Measurements from ENCODE around the gene LHFPL5. TPM values are rescaled to one million over a fixed set of nuclear protein-coding genes. Genes with fewer than 3 reads are reported as not detected.

LHFPL5 gene
- not detected in 2 replicates for total RNA-seq
- long read RNA-seq, partial matches to known transcripts: 0 of 4 reads
- long read RNA-seq, other reads (novel, unspliced or antisense): 4 of 4 reads

- peak; percentile 72 for DNase-seq (ENCODE audit: low read depth, low spot score)
- H3K9me3 Mint-ChIP-seq: no peaks in the 10 kb centered on the region
- H3K27me3 Mint-ChIP-seq (ENCODE audit: low read depth): peaks cover 22% of the 10 kb centered on the region
- TF ChIP-seq, protein P1, sequence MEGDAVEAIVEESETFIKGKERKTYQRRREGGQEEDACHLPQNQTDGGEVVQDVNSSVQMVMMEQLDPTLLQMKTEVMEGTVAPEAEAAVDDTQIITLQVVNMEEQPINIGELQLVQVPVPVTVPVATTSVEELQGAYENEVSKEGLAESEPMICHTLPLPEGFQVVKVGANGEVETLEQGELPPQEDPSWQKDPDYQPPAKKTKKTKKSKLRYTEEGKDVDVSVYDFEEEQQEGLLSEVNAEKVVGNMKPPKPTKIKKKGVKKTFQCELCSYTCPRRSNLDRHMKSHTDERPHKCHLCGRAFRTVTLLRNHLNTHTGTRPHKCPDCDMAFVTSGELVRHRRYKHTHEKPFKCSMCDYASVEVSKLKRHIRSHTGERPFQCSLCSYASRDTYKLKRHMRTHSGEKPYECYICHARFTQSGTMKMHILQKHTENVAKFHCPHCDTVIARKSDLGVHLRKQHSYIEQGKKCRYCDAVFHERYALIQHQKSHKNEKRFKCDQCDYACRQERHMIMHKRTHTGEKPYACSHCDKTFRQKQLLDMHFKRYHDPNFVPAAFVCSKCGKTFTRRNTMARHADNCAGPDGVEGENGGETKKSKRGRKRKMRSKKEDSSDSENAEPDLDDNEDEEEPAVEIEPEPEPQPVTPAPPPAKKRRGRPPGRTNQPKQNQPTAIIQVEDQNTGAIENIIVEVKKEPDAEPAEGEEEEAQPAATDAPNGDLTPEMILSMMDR (conservative IDR thresholded peaks at IDR 0.05): no peak
- H3K4me3 Mint-ChIP-seq: peak within 1 kb of the TSS; percentile 25
- no peaks in the 10 kb centered on the region for H3K36me3 Mint-ChIP-seq (ENCODE audit: low read depth)
- peaks cover 3% of the 10 kb centered on the region for H3K4me1 Mint-ChIP-seq
- no peak within 1 kb of the TSS for H3K27ac Mint-ChIP-seq (ENCODE audit: unreplicated experiment)
Observed at GRCh38 chr6:35804996-35805736, at the start of gene LHFPL5. TSS of gene LHFPL5 (plus strand) at chr6:35805352. CDS start at chr6:35805671, 319 bp downstream.

- no peak overlapping the region for H3K4me3 Mint-ChIP-seq
- no peaks in the 10 kb centered on the region for H3K36me3 Mint-ChIP-seq (ENCODE audit: low read depth)
Observed at GRCh38 chr6:35757456-35758123, 47.6 kb upstream of the LHFPL5 start.

GRCh38 chr6:35759426-35759825, 45.7 kb upstream of the LHFPL5 start:
- Mint-ChIP-seq H3K36me3 (ENCODE audit: low read depth) (no peaks in the 10 kb centered on the region), H3K27me3 (ENCODE audit: low read depth) (peaks cover 42% of the 10 kb centered on the region), H3K9me3 (no peaks in the 10 kb centered on the region), H3K4me3 (no peak overlapping the region), H3K27ac (ENCODE audit: unreplicated experiment) (no peak overlapping the region), H3K4me1 (peaks cover 23% of the 10 kb centered on the region)
- TF ChIP-seq, protein P1 (conservative IDR thresholded peaks at IDR 0.05): no peak
- no peak for DNase-seq (ENCODE audit: low read depth, low spot score)

More at GRCh38 chr6:35757456-35758123, 47.6 kb upstream of the LHFPL5 start:
- DNase-seq (ENCODE audit: low read depth, low spot score): peak; percentile 33
- Mint-ChIP-seq H3K4me1 (peaks cover 18% of the 10 kb centered on the region), H3K27ac (ENCODE audit: unreplicated experiment) (peak overlapping the region; percentile 93), H3K27me3 (ENCODE audit: low read depth) (peaks cover 23% of the 10 kb centered on the region), H3K9me3 (no peaks in the 10 kb centered on the region)
- TF ChIP-seq, protein P1 (conservative IDR thresholded peaks at IDR 0.05): peak; percentile 52

GRCh38 chr6:35765739-35766138, 39.4 kb upstream of the LHFPL5 start:
- DNase-seq (ENCODE audit: low read depth, low spot score): no peak
- Mint-ChIP-seq H3K9me3 (no peaks in the 10 kb centered on the region), H3K27ac (ENCODE audit: unreplicated experiment) (no peak overlapping the region), H3K4me1 (peaks cover 8% of the 10 kb centered on the region), H3K4me3 (no peak overlapping the region), H3K36me3 (ENCODE audit: low read depth) (no peaks in the 10 kb centered on the region), H3K27me3 (ENCODE audit: low read depth) (peaks cover 68% of the 10 kb centered on the region)
- TF ChIP-seq, protein P1 (conservative IDR thresholded peaks at IDR 0.05): no peak

- H3K9me3 Mint-ChIP-seq: no peaks in the 10 kb centered on the region
- no peak for DNase-seq (ENCODE audit: low read depth, low spot score)
- peaks cover 40% of the 10 kb centered on the region for H3K27me3 Mint-ChIP-seq (ENCODE audit: low read depth)
- TF ChIP-seq, protein P1 (conservative IDR thresholded peaks at IDR 0.05): no peak
- H3K36me3 Mint-ChIP-seq (ENCODE audit: low read depth): no peaks in the 10 kb centered on the region
- peaks cover 5% of the 10 kb centered on the region for H3K4me1 Mint-ChIP-seq
- no peak overlapping the region for H3K4me3 Mint-ChIP-seq
- no peak overlapping the region for H3K27ac Mint-ChIP-seq (ENCODE audit: unreplicated experiment)
Observed at GRCh38 chr6:35769211-35769610, 35.9 kb upstream of the LHFPL5 start.

Data from neural crest cell (in vitro differentiated cells).